Measurements from ENCODE around the gene CAMKK1. TPM values are rescaled to one million over a fixed set of nuclear protein-coding genes. Genes with fewer than 3 reads are reported as not detected.

CAMKK1 gene
- total and polyA plus RNA-seq, 8 donors: 4.2 to 23.0 (median 6.0) TPM

DNA sequence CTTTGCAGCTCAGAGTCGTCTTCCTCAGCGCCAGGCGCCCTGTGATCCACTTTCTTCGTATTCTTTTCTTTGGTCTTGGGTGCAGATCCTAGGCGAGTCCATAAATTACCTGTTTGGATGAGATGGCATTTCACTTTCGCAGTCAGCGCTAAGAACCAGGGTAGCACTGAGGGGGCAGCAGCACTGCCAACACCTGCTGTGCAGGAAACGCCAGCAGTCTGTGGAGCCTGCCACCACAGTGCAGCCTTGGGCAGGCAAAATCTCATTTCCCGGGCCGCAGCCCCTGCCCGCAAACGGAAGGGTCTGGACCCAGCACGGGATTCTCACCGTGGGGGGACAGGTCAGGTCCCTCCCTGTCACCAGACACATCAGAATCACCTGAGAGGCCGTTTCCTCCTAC is 79.7 kb downstream of the CAMKK1 start:
- ATAC-seq (no peak), FAIRE-seq (no peak), DNase-seq (no peak)
- no peak overlapping the region for H3K4me3 ChIP-seq
- H3K36me3 ChIP-seq: peaks cover 4 to 53% (median 15%) of the 10 kb centered on the region in 3 donors
- 92 to 95% methylated on average over 15 of the region's 15 CpGs for WGBS, 2 donors
- no peaks in the 10 kb centered on the region for H3K9me3 ChIP-seq
- TF ChIP-seq, protein P1, sequence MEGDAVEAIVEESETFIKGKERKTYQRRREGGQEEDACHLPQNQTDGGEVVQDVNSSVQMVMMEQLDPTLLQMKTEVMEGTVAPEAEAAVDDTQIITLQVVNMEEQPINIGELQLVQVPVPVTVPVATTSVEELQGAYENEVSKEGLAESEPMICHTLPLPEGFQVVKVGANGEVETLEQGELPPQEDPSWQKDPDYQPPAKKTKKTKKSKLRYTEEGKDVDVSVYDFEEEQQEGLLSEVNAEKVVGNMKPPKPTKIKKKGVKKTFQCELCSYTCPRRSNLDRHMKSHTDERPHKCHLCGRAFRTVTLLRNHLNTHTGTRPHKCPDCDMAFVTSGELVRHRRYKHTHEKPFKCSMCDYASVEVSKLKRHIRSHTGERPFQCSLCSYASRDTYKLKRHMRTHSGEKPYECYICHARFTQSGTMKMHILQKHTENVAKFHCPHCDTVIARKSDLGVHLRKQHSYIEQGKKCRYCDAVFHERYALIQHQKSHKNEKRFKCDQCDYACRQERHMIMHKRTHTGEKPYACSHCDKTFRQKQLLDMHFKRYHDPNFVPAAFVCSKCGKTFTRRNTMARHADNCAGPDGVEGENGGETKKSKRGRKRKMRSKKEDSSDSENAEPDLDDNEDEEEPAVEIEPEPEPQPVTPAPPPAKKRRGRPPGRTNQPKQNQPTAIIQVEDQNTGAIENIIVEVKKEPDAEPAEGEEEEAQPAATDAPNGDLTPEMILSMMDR (IDR thresholded peaks at IDR 0.05): no peak
- no peaks in the 10 kb centered on the region for H3K4me1 ChIP-seq
- intact Hi-C loops (cut with DNase I): no loop called here
- H3K27ac ChIP-seq: no peak overlapping the region
- no peaks in the 10 kb centered on the region for H3K27me3 ChIP-seq

DNA sequence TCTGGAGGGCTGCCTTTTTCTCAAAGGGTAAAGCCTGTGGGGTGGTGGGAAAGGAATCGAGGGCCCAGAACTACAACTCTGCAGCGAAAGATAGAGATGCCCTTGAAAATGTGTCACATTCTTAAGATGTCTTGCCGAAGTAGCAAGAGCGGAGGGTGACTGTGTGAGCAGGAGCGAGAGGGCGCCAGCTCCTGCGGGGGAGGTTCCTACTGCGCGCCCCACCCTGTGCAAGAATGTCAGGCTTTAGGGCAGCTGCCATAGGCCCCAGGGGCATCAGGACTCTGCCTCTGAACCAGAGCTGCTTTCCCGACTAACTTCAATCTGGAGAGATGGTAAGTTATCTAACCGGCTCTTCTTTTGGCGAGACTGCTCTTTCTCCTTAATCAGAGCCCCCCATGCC is 80.1 kb downstream of the CAMKK1 start:
- no peak for FAIRE-seq

DNA sequence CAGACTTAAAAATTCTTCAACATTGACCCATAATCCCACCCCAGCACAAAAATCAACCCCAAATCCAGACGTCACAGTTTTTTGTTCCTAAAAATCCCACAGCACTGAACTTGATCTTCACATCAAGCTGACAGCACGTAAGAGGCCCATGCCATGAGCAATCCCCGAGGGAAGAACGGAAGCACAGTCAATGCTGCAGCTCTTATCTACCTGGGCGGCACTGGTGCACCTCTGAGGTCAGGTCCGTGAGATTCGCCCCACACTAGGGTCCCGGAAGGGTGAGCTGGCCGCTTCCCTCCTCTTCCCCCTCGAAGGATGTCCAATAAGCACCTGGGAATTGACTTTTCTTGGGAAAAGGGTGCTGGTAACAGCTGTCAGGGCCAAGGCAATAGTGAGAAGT is 80.6 kb downstream of the CAMKK1 start:
- no peak overlapping the region for H3K4me3 ChIP-seq
- no peak for DNase-seq
- 88 to 90% methylated on average over 10 of the region's 10 CpGs for WGBS, 2 donors
- no peak for FAIRE-seq
- ATAC-seq: no peak
- intact Hi-C loops (cut with DNase I): no loop called here
- H3K36me3 ChIP-seq: peaks cover 4 to 50% (median 15%) of the 10 kb centered on the region in 3 donors
- no peaks in the 10 kb centered on the region for H3K4me1 ChIP-seq
- no peaks in the 10 kb centered on the region for H3K27me3 ChIP-seq
- TF ChIP-seq, protein P1 (IDR thresholded peaks at IDR 0.05): no peak
- no peaks in the 10 kb centered on the region for H3K9me3 ChIP-seq
- no peak overlapping the region for H3K27ac ChIP-seq

More for the DNA sequence above, 80.1 kb downstream of the CAMKK1 start:
- intact Hi-C loops (cut with DNase I): no loop called here
- Histone ChIP-seq H3K4me3 (no peak overlapping the region), H3K27me3 (no peaks in the 10 kb centered on the region), H3K36me3 (peaks cover 4 to 50% (median 15%) of the 10 kb centered on the region in 3 donors), H3K27ac (no peak overlapping the region), H3K9me3 (no peaks in the 10 kb centered on the region), H3K4me1 (no peaks in the 10 kb centered on the region)
- no peak for DNase-seq
- 91 to 92% methylated on average over 12 of the region's 12 CpGs for WGBS, 2 donors
- no peak for ATAC-seq
- TF ChIP-seq, protein P1 (IDR thresholded peaks at IDR 0.05): no peak

Other genes starting within 250 kb of the CAMKK1 start
- 10 to 100 TPM; 31.4 to 80.6 (median 36.5) TPM for gene TAX1BP3, start 224.5 kb downstream of the CAMKK1 start, total RNA-seq
- gene TAX1BP3, start 224.5 kb downstream of the CAMKK1 start, polyA plus RNA-seq: 10 to 100 TPM; 58.4 to 62.7 TPM
- gene EMC6, start 224.2 kb downstream of the CAMKK1 start, total RNA-seq: 10 to 100 TPM; 12.1 to 19.7 (median 14.4) TPM
- gene EMC6, start 224.2 kb downstream of the CAMKK1 start, polyA plus RNA-seq: 10 to 100 TPM; 30.9 to 34.6 TPM
- gene P2RX5, start 196.9 kb downstream of the CAMKK1 start, total RNA-seq: 1 to 10 TPM in 1 of 6 donors, under 1 TPM in 5; 0.13 to 1.4 (median 0.47) TPM
- gene P2RX5, start 196.9 kb downstream of the CAMKK1 start, polyA plus RNA-seq: 1 to 10 TPM in 1 of 2 donors, under 1 TPM in 1; 0.91 to 1.3 TPM
- under 1 TPM; 0.05 to 0.31 (median 0.21) TPM for gene HASPIN, start 169.2 kb downstream of the CAMKK1 start, total RNA-seq
- gene HASPIN, start 169.2 kb downstream of the CAMKK1 start, polyA plus RNA-seq: not detected
- gene ITGAE, start 91.9 kb downstream of the CAMKK1 start, total RNA-seq: 1 to 10 TPM; 4.4 to 9.7 (median 6.7) TPM
- 10 to 100 TPM; 19.3 to 29.0 TPM for gene ITGAE, start 91.9 kb downstream of the CAMKK1 start, polyA plus RNA-seq
- 10 to 100 TPM; 13.7 to 26.0 (median 13.8) TPM for gene NCBP3, start 46.8 kb downstream of the CAMKK1 start, total RNA-seq
- 10 to 100 TPM; 27.1 to 34.2 TPM for gene NCBP3, start 46.8 kb downstream of the CAMKK1 start, polyA plus RNA-seq
- 10 to 100 TPM; 17.7 to 41.8 (median 24.9) TPM for gene P2RX1, start 23.4 kb upstream of the CAMKK1 start, total RNA-seq
- 10 to 100 TPM; 21.8 to 37.1 TPM for gene P2RX1, start 23.4 kb upstream of the CAMKK1 start, polyA plus RNA-seq
- gene ATP2A3, start 71.4 kb upstream of the CAMKK1 start, total RNA-seq: 10 to 100 TPM; 17.8 to 60.3 (median 35.1) TPM
- 10 to 100 TPM; 52.9 to 67.7 TPM for gene ATP2A3, start 71.4 kb upstream of the CAMKK1 start, polyA plus RNA-seq
- 10 to 100 TPM; 22.7 to 31.6 (median 27.7) TPM for gene ZZEF1, start 250.0 kb upstream of the CAMKK1 start, total RNA-seq
- 10 to 100 TPM; 15.8 to 29.7 TPM for gene ZZEF1, start 250.0 kb upstream of the CAMKK1 start, polyA plus RNA-seq